Measurements from ENCODE around the gene RAB11B.
"Not testable (repeated sequence)": the region's sequence is repeated elsewhere in the genome, so short reads cannot be mapped to it uniquely, and the experiment has no call there.

The RAB11B gene

GRCh38 chr19:8396563-8397203 lies 6.5 kb downstream of the RAB11B start:
- DNase-seq: no peak

- no peak for DNase-seq
These were observed 7.1 kb downstream of the RAB11B start for GRCh38 chr19:8397271-8397670.

DNA sequence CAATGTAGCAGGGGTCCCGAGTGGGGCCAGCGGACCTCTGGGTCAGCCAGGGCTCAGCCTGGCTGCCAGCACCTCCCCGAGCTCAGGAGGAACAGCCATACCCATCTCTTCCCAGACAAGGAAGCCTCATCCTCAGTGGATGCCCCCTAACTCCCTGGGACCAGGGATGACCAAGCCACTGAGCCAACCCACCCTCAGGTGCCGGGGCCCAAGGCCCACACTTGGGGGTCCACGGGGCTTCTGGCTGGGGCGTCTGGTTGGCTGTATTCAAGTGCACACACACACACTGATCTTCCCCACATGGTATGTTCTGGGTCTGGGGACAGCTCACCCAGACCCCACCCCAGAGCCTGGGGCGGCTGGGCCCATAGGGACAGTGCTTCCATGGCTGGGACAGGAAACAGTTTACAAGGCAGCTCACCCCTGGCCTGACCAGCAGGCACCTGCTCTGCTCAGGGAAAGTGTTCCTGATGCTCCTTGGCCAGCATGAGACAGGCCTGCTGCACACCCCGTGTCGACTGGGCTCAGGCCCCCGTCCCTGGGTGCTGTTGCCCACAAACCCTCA lies 7.7 kb downstream of the RAB11B start:
- no peak for DNase-seq

DNA sequence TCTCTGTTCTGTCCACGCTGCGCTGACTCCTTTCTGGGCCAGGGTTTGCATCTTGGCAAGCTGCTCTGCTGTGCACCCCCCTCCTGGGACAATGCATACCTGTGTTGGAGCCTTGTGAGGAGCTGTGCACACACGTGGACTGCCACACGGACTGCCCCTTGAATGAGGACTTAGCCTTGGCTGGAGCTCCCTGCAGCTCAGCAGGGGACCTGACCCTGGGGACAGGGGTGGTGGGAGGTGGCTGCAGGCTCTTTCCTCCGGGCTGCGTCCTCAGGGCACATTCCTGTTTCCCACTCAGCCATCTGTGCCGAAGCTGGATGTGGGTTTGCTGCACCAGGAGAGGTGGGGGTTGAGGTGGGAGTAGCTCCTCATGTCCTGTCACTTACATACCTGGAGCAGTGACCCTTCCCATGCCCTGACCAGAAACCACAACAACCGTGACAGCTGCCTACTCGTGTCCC lies 8.2 kb downstream of the RAB11B start:
- DNase-seq: no peak

DNA sequence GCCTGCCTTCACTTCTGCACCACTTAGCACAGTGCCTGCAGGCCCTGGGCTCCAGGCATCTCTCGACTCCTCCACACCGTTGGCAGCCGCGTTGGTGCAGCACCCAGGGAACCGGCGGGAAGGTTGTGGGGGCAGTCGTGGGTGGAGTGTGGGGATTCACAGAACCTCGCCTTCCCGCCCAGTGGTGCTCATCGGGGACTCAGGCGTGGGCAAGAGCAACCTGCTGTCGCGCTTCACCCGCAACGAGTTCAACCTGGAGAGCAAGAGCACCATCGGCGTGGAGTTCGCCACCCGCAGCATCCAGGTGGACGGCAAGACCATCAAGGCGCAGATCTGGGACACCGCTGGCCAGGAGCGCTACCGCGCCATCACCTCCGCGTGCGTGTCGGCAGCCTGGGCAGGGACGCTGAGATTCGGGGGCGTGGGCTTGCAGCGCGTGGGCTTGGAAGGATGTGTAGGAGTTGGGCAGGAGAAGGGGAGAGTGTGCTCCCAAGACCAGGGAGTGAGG lies 9.6 kb downstream of the RAB11B start:
- DNase-seq: no peak

DNA sequence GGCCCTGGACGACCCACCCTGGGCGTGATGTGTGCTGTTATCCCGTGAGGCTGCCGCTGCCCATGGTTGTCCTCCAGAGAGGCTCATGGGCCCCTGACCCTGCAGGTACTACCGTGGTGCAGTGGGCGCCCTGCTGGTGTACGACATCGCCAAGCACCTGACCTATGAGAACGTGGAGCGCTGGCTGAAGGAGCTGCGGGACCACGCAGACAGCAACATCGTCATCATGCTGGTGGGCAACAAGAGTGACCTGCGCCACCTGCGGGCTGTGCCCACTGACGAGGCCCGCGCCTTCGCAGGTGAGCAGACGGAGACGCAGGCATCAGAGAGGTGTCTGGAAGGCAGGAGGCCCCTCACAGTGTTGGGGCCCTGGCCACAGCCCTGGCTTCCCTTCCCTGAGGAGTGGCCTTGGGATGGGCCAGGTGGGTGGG lies 11.8 kb downstream of the RAB11B start:
- no peak for DNase-seq

DNA sequence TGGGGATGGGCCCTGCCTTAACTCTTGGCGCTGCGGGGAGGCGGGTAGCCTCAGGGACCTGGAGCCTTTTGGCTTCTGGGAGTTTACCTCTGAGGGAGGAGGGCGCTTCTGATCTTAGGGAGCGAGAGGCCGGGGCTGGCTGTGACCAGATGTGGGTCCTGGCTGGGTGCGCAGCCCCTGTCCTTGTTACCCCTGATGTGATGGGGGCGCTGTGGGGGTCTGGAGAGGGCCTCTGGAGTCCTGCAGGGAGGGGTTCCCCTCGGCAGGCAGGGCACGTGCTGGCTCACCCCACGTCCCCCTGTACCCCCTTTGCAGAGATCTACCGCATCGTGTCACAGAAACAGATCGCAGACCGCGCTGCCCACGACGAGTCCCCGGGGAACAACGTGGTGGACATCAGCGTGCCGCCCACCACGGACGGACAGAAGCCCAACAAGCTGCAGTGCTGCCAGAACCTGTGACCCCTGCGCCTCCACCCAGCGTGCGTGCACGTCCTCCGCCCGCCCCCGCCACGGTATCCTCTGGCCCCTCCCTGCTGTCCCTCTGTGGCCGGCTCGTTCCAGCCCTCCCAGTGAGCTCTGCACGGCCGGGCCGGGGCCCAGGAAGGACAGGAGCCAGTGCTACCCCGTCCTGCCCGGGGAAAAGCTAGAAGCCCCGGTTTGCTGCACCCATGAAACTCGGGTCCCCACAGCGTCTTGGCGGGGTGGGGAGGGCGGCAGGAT lies 13.1 kb downstream of the RAB11B start:
- no peak for DNase-seq

DNA sequence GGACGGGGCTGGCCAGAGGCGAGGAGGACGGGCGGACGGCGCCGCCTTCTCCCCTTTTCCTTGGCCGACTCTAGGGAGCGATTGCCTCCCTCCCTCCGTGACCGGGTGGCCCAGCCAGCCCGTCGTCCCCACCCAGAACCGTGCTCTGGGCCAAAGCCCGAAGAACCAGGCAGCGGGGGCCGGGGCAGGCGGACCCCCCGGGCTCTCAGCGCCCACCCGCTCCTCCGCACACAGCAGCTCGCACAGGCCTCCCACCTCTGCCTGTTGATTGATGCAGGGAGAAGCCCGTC lies 13.6 kb downstream of the RAB11B start:
- DNase-seq: no peak

- DNase-seq: no peak
These were observed 14.4 kb downstream of the RAB11B start for GRCh38 chr19:8404391-8405151.

- not testable (repeated sequence) for DNase-seq
These were observed 20.6 kb downstream of the RAB11B start for GRCh38 chr19:8410718-8411117.

- DNase-seq: peak; percentile 88 to 97 (median 96)
These were observed 22.8 kb downstream of the RAB11B start, which contains the start of gene MARCHF2 for GRCh38 chr19:8412783-8413628. Gene MARCHF2, plus strand, starts transcription at chr19:8413305. Its CDS starts 8,536 bp downstream, at chr19:8421841.

DNA sequence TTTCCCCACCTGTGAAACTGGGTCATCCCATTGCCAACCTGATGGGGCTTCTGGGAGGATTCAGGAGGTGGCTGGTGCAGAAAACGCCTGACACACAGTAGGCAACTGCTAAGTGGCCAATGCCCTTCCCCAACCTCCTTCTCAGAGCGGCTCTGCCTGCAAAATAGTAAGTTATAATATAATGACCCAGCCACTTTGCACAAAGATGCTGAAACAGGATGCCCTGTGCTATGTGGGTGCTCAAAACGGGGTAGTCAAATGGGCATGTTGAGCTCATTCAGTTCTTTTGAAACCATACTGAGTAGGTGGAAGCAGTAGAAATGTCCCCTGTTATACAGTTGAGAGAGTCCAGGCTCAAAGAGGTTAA lies 23.5 kb downstream of the RAB11B start:
- peak in 1 of 3 experiments; percentile 38 for DNase-seq

- DNase-seq: no peak
These were observed 26.6 kb downstream of the RAB11B start for GRCh38 chr19:8416796-8417195.

DNA sequence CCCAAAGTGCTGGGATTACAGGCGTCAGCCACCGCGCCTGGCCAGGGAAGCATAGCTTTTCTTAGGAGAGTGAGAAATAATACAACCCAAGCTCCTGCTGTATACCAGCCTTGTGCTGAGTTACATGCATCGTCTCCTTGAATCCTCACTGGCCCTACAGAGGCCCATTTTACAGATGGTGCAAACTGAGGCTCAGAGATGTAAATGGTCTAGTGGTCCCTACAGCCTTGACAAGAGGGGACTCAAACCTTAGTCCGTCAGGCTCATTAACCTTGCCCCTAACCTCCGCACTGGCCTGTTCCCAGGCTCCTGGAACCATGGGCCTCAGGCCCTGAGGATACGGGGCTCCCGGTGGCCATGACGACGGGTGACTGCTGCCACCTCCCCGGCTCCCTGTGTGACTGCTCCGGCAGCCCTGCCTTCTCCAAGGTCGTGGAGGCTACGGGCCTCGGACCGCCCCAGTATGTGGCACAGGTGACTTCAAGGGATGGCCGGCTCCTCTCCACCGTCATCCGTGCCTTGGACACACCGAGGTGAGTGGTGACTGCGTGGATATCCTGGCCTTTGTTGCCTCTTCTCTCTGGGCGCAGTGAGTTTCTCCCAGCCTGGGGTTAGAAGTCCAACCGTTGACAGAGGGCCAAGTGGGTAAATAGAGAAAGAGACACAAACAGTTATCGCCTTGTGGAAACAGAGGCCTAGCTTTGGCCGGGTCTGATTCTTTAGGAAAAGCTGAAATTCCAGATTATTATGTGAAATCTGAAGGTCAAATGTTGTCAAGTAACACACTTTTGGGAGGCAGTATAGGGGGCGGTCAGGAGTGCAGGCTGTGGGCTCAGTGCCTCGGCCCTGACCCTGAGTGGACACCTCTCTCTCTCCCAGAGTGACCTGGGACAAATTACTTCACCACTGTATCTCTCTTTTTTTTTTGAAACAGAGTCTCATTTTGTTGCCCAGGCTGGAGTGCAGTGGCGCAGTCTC lies 31.6 kb downstream of the RAB11B start:
- DNase-seq: no peak

GRCh38 chr19:8423817-8424223 lies 33.7 kb downstream of the RAB11B start:
- no peak for DNase-seq

DNA sequence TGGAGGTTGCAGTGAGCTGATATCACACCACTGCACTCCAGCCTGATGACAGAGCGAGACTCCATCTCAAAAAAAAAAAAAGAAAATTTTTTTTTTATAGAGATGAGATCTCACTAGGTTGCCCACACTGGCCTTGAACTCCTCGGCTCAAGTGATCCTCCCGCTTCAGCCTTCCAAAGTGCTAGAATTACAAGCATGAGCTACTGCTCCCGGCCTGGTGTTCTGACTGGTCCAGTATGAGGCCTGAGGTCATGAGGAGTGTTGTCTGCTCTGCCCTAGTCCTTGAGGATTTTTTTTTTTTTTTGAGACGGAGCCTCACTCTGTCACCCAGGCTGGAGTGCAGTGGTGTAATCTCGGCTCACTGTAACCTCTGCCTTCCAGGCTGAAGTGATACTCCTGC lies 35.2 kb downstream of the RAB11B start:
- not testable (repeated sequence) for DNase-seq

GRCh38 chr19:8426283-8426682 lies 36.1 kb downstream of the RAB11B start:
- DNase-seq: no peak

DNA sequence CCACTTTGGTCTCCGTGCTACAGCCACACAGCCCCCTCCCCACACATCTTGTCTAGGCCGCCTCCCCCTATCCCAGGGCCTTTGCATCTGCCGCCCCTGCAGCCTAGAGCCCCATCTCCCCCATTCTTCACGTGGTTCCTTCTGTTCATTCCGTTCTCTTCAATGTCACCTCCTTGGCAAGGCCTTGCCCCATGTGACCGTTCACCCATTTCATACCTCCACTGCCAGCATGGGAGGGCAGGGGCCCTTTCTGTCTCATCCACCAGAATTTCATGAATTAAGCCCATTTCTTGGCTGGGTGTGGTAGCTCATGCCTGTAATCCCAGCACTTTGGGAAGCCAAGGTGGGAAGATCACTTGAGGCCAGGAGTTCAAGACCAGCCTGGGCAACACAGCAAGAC lies 38.9 kb downstream of the RAB11B start:
- DNase-seq: no peak

DNA sequence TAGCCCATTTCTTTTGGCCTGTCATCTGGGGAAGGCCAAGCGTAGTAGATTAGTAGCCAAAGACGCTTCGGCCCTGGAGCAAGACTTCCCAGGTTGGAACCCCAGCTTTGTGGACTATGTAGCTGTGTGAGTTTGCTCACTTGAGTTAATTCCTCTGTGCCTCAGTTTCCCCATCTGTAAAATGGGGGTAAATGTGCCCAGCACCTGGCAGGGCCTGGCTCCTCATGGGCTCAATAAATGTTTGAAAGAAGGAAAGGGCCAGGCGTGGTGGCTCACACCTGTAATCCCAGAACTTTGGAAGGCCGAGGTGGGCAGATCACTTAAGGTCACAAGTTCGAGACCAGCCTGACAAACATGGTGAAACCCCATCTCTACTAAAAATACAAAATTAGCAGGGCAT lies 39.7 kb downstream of the RAB11B start:
- no peak for DNase-seq

DNA sequence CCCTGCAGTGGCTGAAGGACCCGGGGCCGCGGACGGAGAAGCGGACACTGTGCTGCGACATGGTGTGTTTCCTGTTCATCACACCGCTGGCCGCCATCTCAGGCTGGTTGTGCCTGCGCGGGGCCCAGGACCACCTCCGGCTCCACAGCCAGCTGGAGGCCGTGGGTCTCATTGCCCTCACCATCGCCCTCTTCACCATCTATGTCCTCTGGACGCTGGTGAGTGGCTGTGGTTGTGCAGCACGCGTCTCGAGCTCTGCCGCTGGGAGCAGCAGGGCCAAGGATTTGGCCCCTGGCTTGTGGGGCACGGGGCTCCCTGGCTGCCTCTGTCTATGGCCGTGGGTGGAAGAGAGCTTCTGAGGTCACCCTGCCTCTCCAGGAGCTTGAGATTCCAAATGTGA lies 40.5 kb downstream of the RAB11B start:
- DNase-seq: no peak

DNA sequence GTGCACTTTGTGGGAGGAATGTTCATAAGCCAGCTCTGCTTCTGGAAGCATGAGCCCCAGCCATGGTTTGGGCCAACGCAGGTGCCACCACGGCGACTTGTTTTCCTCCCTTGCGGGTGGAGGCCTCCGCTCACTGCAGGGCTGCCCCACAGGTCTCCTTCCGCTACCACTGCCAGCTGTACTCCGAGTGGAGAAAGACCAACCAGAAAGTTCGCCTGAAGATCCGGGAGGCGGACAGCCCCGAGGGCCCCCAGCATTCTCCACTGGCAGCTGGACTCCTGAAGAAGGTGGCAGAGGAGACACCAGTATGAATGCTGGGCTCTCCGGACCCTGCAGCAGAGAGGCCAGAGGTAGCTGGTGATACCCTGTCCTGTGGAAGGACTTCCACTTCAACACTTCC lies 48.1 kb downstream of the RAB11B start:
- no peak for DNase-seq
